Keratinocyte (primary cell): ENCODE measurements around the gene REPS2. TPM values are rescaled to one million over a fixed set of nuclear protein-coding genes. Genes with fewer than 3 reads are reported as not detected.

Experiments used
- DNase-seq: peaks from one replicate; pipeline ENCODE4 v3.0.0-alpha.2; 2011; ENCODE audit warnings: low read depth, missing footprints, low spot score
- FAIRE-seq: peaks from 2 replicates; lab custom pipeline; 2011; peaks lifted over from hg19 to GRCh38; lab: Jason Lieb, UNC
- H2AFZ ChIP-seq: 2 replicates; pipeline ENCODE4 v1.6.0; 2012; ENCODE audit warnings: low read length, control low read depth, inconsistent platforms; ENCODE audit not compliant: control insufficient read depth
- H3K27ac ChIP-seq: 2 replicates; pipeline ENCODE4 v1.5.1; 2011; ENCODE audit warnings: low read length; ENCODE audit not compliant: control insufficient read depth, insufficient read depth
- H3K27me3 ChIP-seq: 3 replicates; pipeline ENCODE4 v1.6.0; 2011; ENCODE audit warnings: low read length; ENCODE audit not compliant: control insufficient read depth, insufficient read depth; ENCODE audit errors: extremely low read depth
- H3K36me3 ChIP-seq, 2 experiments: 2 replicates in 1 of 2; 3 replicates in 1 of 2; pipeline ENCODE4 v1.5.1; 2011; ENCODE audit warnings: low read length in 2 of 2, mild to moderate bottlenecking in 1 of 2; ENCODE audit not compliant: control insufficient read depth in 2 of 2, insufficient read depth in 2 of 2; ENCODE audit errors: extremely low read depth in 1 of 2
- H3K4me1 ChIP-seq: 3 replicates; pipeline ENCODE4 v1.5.1; 2011; ENCODE audit warnings: low read length; ENCODE audit not compliant: control insufficient read depth, insufficient read depth; ENCODE audit errors: extremely low read depth
- H3K4me2 ChIP-seq: 3 replicates; pipeline ENCODE4 v1.6.0; 2011; ENCODE audit warnings: low read depth, low read length; ENCODE audit not compliant: control insufficient read depth, insufficient read depth; ENCODE audit errors: extremely low read depth
- H3K4me3 ChIP-seq, 3 experiments: fragments of 200-600 bp in 1 of 3; sonication (generic) in 1 of 3; 2 replicates in 2 of 3; 3 replicates in 1 of 3; pipeline ENCODE4 v1.5.1; 2011 to 2016; ENCODE audit warnings: low read length in 3 of 3, mild to moderate bottlenecking in 3 of 3, control low read depth in 2 of 3, inconsistent platforms in 1 of 3, low read depth in 1 of 3, mixed read lengths in 1 of 3, mixed run types in 1 of 3, moderate library complexity in 1 of 3; ENCODE audit not compliant: control insufficient read depth in 2 of 3, insufficient read depth in 2 of 3; ENCODE audit errors: extremely low read depth in 1 of 3
- H3K79me2 ChIP-seq: 2 replicates; pipeline ENCODE4 v1.6.0; 2012; ENCODE audit warnings: low read length; ENCODE audit not compliant: control insufficient read depth, insufficient read depth
- H3K9ac ChIP-seq: 3 replicates; pipeline ENCODE4 v1.6.0; 2011; ENCODE audit warnings: low read length; ENCODE audit not compliant: control insufficient read depth, insufficient read depth; ENCODE audit errors: extremely low read depth
- H3K9me1 ChIP-seq: 3 replicates; pipeline ENCODE4 v1.6.0; 2011; ENCODE audit warnings: low read length; ENCODE audit not compliant: control insufficient read depth, insufficient read depth; ENCODE audit errors: extremely low read depth
- H3K9me3 ChIP-seq: 2 replicates; pipeline ENCODE4 v1.5.1; 2012; ENCODE audit warnings: low read depth, low read length; ENCODE audit not compliant: control insufficient read depth
- H4K20me1 ChIP-seq: 3 replicates; pipeline ENCODE4 v1.6.0; 2011; ENCODE audit warnings: low read length; ENCODE audit not compliant: control insufficient read depth, insufficient read depth; ENCODE audit errors: extremely low read depth
- CTCF ChIP-seq, 3 experiments: IDR thresholded peaks in 1 of 3; conservative IDR thresholded peaks in 1 of 3; optimal IDR thresholded peaks in 1 of 3; 2 replicates in 2 of 3; 3 replicates in 1 of 3; pipeline versions ENCODE3 to v1.5.1; 2011; ENCODE audit warnings: low read length in 3 of 3, mild to moderate bottlenecking in 3 of 3, moderate library complexity in 2 of 3, control low read depth in 1 of 3, inconsistent platforms in 1 of 3; ENCODE audit not compliant: insufficient read depth in 2 of 3; ENCODE audit errors: extremely low read depth in 1 of 3
- EZH2 ChIP-seq: IDR thresholded peaks from one replicate; pipeline ENCODE4 v1.6.1; 2012; ENCODE audit warnings: inconsistent platforms, mild to moderate bottlenecking, low read length, moderate library complexity
- dilution Hi-C: fragments of 300-500 bp; cut with MboI; formaldehyde crosslinking; loops from one replicate; pipeline ENCODE4 v1.7.0; 2020; ENCODE audit warnings: low sequenced_read_pairs; ENCODE audit not compliant: extremely low pct_ligation_motif_present
- polyA minus RNA-seq, 3 experiments: library from RNA; depleted of rRNA, polyadenylated mRNA; stranded (reverse); fragments of >200 nt; gene quantifications; 1 replicate in 1 of 3; 2 replicates in 1 of 3; 3 replicates in 1 of 3; pipeline ENCODE4 v1.2.3, GENCODE V29; 2011
- polyA plus RNA-seq, 5 experiments: library from polyadenylated mRNA; depleted of rRNA in 3 of 5; stranded (reverse) in 3 of 5; stranded (forward) in 1 of 5; unstranded in 1 of 5; fragments of >200 nt; gene quantifications; 1 replicate in 1 of 5; 2 replicates in 3 of 5; 3 replicates in 1 of 5; pipeline versions ENCODE4 v1.2.1 to v1.2.3, GENCODE V29; 2011 to 2012; ENCODE audit warnings: missing spikeins in 2 of 5, low read depth in 1 of 5, low replicate concordance in 1 of 5

The REPS2 gene
- polyA plus RNA-seq, result 2.4 to 2.6 TPM (median 2.4 TPM) in 3 replicates
- 1.3 TPM for polyA plus RNA-seq (2011; ENCODE audit: low read depth)
- polyA plus RNA-seq (2011; cell fraction: cytosol; rRNA removed), result 1.8 and 2.2 TPM in 2 replicates
- polyA plus RNA-seq (2011; cell fraction: nucleus; rRNA removed), result 1.1 and 1.3 TPM in 2 replicates
- polyA plus RNA-seq (2012; ENCODE audit: low replicate concordance), result 0.85 and 2.1 TPM in 2 replicates
- 2.1 to 3.5 TPM (median 3.3 TPM) in 3 replicates for polyA minus RNA-seq
- 10.0 TPM for polyA minus RNA-seq (2011; cell fraction: cytosol; rRNA and poly(A)+ RNA removed)
- 1.3 and 2.6 TPM in 2 replicates for polyA minus RNA-seq (2011; cell fraction: nucleus; rRNA and poly(A)+ RNA removed)

GRCh38 chrX:16946361-16946964 is at the start of gene REPS2:
Gene REPS2, plus strand, starts transcription at chrX:16946658. Its CDS starts 204 bp downstream, at chrX:16946862.
- dilution Hi-C loops, result no loop called here
- peak within 1 kb of the TSS; percentile 62 for H2AFZ ChIP-seq
- H3K27ac ChIP-seq, result no peak within 1 kb of the TSS
- no peaks in the 10 kb centered on the region for H3K4me1 ChIP-seq
- no peaks in the 10 kb centered on the region for H3K36me3 ChIP-seq
- no peaks in the 10 kb centered on the region for H4K20me1 ChIP-seq
- no peak for DNase-seq
- H3K4me3 ChIP-seq, result peak within 1 kb of the TSS; percentile 48 to 55 (median 54)
- no peaks in the 10 kb centered on the region for H3K9me1 ChIP-seq
- peak within 1 kb of the TSS; percentile 73 for H3K4me2 ChIP-seq
- H3K9ac ChIP-seq, result peak within 1 kb of the TSS; percentile 50
- FAIRE-seq, result no peak
- no peaks in the 10 kb centered on the region for H3K79me2 ChIP-seq
- TF ChIP-seq CTCF (optimal IDR thresholded peaks at IDR 0.05 in 1 of 3, IDR thresholded peaks at IDR 0.05 in 1 of 3, conservative IDR thresholded peaks at IDR 0.05 in 1 of 3; ENCODE audit: extremely low read depth in 1 of 3, insufficient read depth in 2 of 3, low read length in 3 of 3) (no peak), EZH2 (no peak)
- no peaks in the 10 kb centered on the region for H3K9me3 ChIP-seq
- H3K27me3 ChIP-seq, result peaks cover 5% of the 10 kb centered on the region

DNA sequence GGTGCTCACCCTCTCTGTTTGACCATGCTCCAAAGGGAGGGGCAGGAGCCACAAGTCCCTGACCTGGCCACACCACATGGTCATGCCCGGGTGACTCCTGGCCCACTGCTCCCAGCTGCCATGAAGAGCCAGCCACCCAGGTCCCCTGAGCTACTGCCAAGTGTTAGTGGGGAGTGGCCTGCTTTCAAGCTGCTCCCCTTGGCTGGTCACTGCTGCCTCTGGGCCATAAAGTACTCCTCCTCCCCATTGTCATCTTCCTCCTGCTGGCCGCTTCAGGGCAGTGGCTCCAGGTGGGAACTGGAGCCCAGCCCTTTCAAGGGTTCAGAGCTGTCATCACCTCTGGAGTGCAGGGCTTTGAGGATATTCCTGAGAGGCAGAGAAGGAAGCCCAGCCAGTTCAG is 49.0 kb upstream of the REPS2 start:
- Histone ChIP-seq H3K9ac (no peak overlapping the region), H3K27me3 (no peaks in the 10 kb centered on the region), H3K4me1 (no peaks in the 10 kb centered on the region), H2AFZ (no peak overlapping the region), H3K4me2 (no peak overlapping the region), H3K9me1 (no peaks in the 10 kb centered on the region), H3K27ac (no peak overlapping the region), H3K9me3 (no peaks in the 10 kb centered on the region), H4K20me1 (no peaks in the 10 kb centered on the region), H3K79me2 (no peaks in the 10 kb centered on the region), H3K4me3 (no peak overlapping the region), H3K36me3 (no peaks in the 10 kb centered on the region)
- dilution Hi-C loops, result no loop called here
- FAIRE-seq (no peak), DNase-seq (no peak)
- no peak for TF ChIP-seq EZH2
- no peak for TF ChIP-seq CTCF (optimal IDR thresholded peaks at IDR 0.05 in 1 of 3, IDR thresholded peaks at IDR 0.05 in 1 of 3, conservative IDR thresholded peaks at IDR 0.05 in 1 of 3; ENCODE audit: extremely low read depth in 1 of 3, insufficient read depth in 2 of 3, low read length in 3 of 3)
